ENCODE results near the gene MED1. TPM values are rescaled to one million over a fixed set of nuclear protein-coding genes. Genes with fewer than 3 reads are reported as not detected.
"Not testable (repeated sequence)": the region's sequence is repeated elsewhere in the genome, so short reads cannot be mapped to it uniquely, and the experiment has no call there.

MED1 gene
- total RNA-seq, 2 donors from 2014 or later, result 50.4 to 69.0 TPM

DNA sequence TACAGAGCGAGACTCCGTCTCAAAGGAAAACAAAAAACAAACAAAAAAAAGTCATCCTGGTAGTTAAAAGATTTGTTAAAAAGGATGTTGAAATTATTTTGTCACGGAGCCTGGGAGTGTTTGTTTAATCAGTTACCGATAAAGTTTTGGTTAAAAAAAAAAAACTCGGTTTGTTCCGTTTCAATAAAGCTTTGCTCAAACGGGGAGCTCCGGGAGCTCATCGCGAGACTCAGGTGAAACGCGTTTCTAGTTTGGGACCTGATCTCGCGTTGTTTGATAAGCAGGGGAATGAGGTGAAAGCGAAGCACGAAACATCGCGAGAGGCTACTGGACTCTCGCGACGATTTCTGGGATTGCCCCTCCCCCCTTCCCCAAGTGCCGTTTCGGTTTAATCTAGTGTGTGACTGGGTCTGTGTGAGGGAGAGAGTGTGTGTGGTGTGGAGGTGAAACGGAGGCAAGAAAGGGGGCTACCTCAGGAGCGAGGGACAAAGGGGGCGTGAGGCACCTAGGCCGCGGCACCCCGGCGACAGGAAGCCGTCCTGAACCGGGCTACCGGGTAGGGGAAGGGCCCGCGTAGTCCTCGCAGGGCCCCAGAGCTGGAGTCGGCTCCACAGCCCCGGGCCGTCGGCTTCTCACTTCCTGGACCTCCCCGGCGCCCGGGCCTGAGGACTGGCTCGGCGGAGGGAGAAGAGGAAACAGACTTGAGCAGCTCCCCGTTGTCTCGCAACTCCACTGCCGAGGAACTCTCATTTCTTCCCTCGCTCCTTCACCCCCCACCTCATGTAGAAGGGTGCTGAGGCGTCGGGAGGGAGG lies 10.3 kb upstream of the MED1 start, which contains the start of gene CDK12:
TSS of gene CDK12 (plus strand) at position 374 of the 813 bp plus-strand sequence. CDS start 586 bp downstream, outside the sequence.
- ATAC-seq (replicated peaks), result peak; percentile 88

DNA sequence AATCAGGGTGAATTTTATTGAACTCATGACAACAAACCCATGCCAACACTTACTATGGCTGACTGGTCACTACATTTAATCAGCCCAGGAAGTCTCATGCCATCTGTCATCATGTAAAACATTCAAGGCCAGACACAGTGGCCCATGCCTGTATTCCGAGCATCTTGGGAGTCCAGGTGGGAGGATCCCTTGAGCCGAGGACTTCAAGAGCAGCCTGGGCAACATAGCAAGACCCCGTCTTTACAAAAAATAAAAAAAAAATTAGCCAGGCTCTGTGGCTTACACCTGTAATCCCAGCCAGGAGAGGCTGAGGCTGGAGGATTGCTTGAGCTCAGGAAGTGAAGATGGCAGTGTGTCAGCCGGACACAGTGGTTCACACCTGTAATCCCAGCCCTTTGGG lies 4.9 kb upstream of the MED1 start:
- Mint-ChIP-seq H3K27ac (no peak overlapping the region), H3K36me3 (ENCODE audit: low read depth) (peaks cover 3% of the 10 kb centered on the region), H3K4me1 (no peaks in the 10 kb centered on the region), H3K27me3 (no peaks in the 10 kb centered on the region), H3K9me3 (no peaks in the 10 kb centered on the region), H3K4me3 (no peak overlapping the region)
- ATAC-seq (replicated peaks), result no peak

More for the DNA sequence above, 10.3 kb upstream of the MED1 start, which contains the start of gene CDK12:
- H3K4me3 Mint-ChIP-seq, result peak within 1 kb of the TSS; percentile 92
- peaks cover 50% of the 10 kb centered on the region for H3K36me3 Mint-ChIP-seq (ENCODE audit: low read depth)
- no peaks in the 10 kb centered on the region for H3K27me3 Mint-ChIP-seq
- no peaks in the 10 kb centered on the region for H3K9me3 Mint-ChIP-seq
- no peaks in the 10 kb centered on the region for H3K4me1 Mint-ChIP-seq
- peak within 1 kb of the TSS; percentile 98 for H3K27ac Mint-ChIP-seq

GRCh38 chr17:39450051-39450450 lies 1.0 kb downstream of the MED1 start:
- H3K4me1 Mint-ChIP-seq, result no peaks in the 10 kb centered on the region
- peak overlapping the region; percentile 99 for H3K27ac Mint-ChIP-seq
- no peaks in the 10 kb centered on the region for H3K9me3 Mint-ChIP-seq
- H3K36me3 Mint-ChIP-seq (ENCODE audit: low read depth), result peaks cover 55% of the 10 kb centered on the region
- no peak for ATAC-seq (replicated peaks)
- H3K4me3 Mint-ChIP-seq, result peak overlapping the region; percentile 97
- no peaks in the 10 kb centered on the region for H3K27me3 Mint-ChIP-seq

DNA sequence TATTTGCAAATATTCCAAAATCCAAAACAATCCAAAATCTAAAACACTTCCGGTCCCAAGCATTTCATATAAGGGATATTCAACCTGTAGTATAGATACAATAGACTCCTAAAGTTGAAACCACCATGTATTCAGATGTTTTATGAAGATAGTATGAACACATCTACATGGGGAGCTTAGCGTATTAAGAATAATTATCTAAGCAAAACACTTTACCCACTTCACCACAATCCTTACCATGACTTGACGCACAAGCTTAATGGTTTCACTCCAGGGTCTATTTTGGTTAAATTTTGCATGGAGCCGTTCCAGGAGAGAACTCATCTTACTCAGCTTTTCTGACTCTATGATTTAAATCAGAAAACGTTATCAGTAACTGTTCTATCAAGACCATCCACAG lies 3.5 kb downstream of the MED1 start:
- peak overlapping the region; percentile 43 for H3K27ac Mint-ChIP-seq
- no peak overlapping the region for H3K4me3 Mint-ChIP-seq
- H3K9me3 Mint-ChIP-seq, result no peaks in the 10 kb centered on the region
- no peaks in the 10 kb centered on the region for H3K4me1 Mint-ChIP-seq
- peaks cover 80% of the 10 kb centered on the region for H3K36me3 Mint-ChIP-seq (ENCODE audit: low read depth)
- H3K27me3 Mint-ChIP-seq, result no peaks in the 10 kb centered on the region
- ATAC-seq (replicated peaks), result no peak

- Mint-ChIP-seq H3K9me3 (no peaks in the 10 kb centered on the region), H3K27ac (peak overlapping the region; percentile 18), H3K4me1 (no peaks in the 10 kb centered on the region), H3K4me3 (no peak overlapping the region), H3K27me3 (no peaks in the 10 kb centered on the region), H3K36me3 (ENCODE audit: low read depth) (peaks cover 100% of the 10 kb centered on the region)
- ATAC-seq (replicated peaks), result no peak
Measured at GRCh38 chr17:39443326-39443725, 7.7 kb downstream of the MED1 start.

DNA sequence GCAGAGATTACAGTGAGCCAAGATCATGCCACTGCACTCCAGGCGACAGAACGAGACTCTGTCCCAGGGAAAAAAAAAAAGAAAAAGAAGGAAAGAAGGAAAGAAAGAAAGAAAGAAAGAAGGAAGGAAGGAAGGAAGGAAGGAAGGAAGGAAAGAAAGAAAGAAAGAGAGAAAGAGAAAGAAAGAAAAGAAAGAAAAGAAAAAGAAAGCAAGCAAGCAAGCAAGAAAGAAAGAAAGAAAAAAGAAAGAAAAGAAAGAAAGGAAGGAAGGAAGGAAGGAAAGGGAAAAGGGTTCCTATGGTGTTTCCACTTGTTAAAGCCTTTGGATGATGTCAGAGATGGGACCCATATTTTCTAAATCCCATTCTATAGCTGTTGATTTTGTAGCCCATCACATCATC lies 11.2 kb downstream of the MED1 start:
- ATAC-seq (replicated peaks); H3K4me3 Mint-ChIP-seq; H3K4me1 Mint-ChIP-seq; H3K9me3 Mint-ChIP-seq; H3K27me3 Mint-ChIP-seq: not testable (repeated sequence)
- peaks cover 100% of the 10 kb centered on the region for H3K36me3 Mint-ChIP-seq (ENCODE audit: low read depth)
- H3K27ac Mint-ChIP-seq, result peak overlapping the region; percentile 20

- H3K36me3 Mint-ChIP-seq (ENCODE audit: low read depth), result peaks cover 97% of the 10 kb centered on the region
- no peak overlapping the region for H3K4me3 Mint-ChIP-seq
Measured at GRCh38 chr17:39429600-39429999, 21.5 kb downstream of the MED1 start.

GRCh38 chr17:39416141-39416540 lies 34.9 kb downstream of the MED1 start:
- Mint-ChIP-seq H3K4me3 (no peak overlapping the region), H3K36me3 (ENCODE audit: low read depth) (peaks cover 100% of the 10 kb centered on the region), H3K27me3 (no peaks in the 10 kb centered on the region), H3K9me3 (no peaks in the 10 kb centered on the region), H3K27ac (no peak overlapping the region), H3K4me1 (no peaks in the 10 kb centered on the region)
- ATAC-seq (replicated peaks), result no peak

More at GRCh38 chr17:39429600-39429999, 21.5 kb downstream of the MED1 start:
- ATAC-seq (replicated peaks), result no peak
- Mint-ChIP-seq H3K27me3 (no peaks in the 10 kb centered on the region), H3K4me1 (no peaks in the 10 kb centered on the region), H3K9me3 (no peaks in the 10 kb centered on the region), H3K27ac (no peak overlapping the region)

DNA sequence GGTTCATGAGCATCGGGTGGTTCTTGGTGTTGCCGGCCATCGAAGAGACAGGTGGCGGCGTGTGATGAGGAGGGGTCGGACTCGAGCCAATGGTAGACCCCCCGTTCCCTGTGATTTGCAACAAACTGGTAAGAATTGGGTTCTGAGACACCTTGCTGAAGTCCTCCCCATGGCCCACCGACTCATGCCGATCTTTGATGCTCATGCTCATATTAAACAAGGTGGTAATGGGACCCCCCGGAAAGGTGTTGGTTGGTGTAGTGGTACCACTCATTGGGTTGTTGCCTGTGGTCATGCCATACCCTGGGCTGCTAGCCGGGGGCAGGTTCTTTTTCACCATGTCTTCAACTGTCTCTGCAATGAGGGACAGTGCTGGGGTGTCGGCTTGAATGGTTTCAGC lies 40.8 kb downstream of the MED1 start:
- Mint-ChIP-seq H3K9me3 (no peaks in the 10 kb centered on the region), H3K27me3 (no peaks in the 10 kb centered on the region), H3K36me3 (ENCODE audit: low read depth) (peaks cover 95% of the 10 kb centered on the region), H3K4me1 (peaks cover 10% of the 10 kb centered on the region), H3K27ac (no peak overlapping the region), H3K4me3 (no peak overlapping the region)
- ATAC-seq (replicated peaks), result no peak

DNA sequence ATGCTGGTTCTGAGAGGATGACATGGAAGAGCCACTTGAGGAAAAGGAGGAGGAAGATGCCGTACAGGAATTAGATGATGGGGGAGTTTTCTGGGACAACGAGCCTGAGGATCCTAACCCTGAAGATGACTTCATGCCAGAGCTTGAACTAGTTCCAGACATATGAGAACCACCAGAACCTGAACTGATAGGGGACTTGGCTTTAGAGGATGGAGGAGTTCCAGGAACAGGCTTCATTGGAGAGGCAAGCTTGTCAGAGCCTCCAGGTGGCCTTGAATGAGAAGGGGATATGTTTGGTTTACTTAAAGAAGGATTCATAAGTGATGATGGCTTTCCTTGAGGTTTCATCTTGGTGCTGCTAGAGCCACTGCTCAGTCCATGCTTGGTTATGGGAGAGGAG lies 42.7 kb downstream of the MED1 start:
- Mint-ChIP-seq H3K9me3 (no peaks in the 10 kb centered on the region), H3K4me1 (peaks cover 22% of the 10 kb centered on the region), H3K27ac (peak overlapping the region; percentile 3), H3K36me3 (ENCODE audit: low read depth) (peaks cover 76% of the 10 kb centered on the region), H3K4me3 (no peak overlapping the region), H3K27me3 (no peaks in the 10 kb centered on the region)
- ATAC-seq (replicated peaks), result no peak

DNA sequence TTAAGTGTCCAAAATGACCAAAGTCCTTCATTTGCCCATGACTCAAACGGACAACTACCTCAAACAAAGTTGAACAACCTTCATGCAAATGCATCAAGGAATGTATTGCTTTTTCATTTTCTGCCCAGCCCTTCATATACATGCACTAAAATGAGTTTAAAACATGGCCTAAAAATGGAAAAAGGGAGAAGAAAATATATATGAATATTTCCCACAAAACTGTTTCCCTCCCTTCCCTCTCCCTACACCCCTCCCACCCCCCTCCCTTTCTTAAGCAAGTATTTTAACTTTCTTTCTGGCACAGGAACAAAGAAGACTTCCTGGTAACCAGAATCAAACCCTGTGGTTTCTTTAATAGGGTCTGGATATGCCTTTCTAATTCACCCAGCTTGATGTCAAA lies 44.1 kb downstream of the MED1 start:
- H3K4me3 Mint-ChIP-seq, result no peak overlapping the region
- peak overlapping the region; percentile 12 for H3K27ac Mint-ChIP-seq
- no peak for ATAC-seq (replicated peaks)
- peaks cover 28% of the 10 kb centered on the region for H3K4me1 Mint-ChIP-seq
- no peaks in the 10 kb centered on the region for H3K9me3 Mint-ChIP-seq
- H3K36me3 Mint-ChIP-seq (ENCODE audit: low read depth), result peaks cover 62% of the 10 kb centered on the region
- no peaks in the 10 kb centered on the region for H3K27me3 Mint-ChIP-seq

DNA sequence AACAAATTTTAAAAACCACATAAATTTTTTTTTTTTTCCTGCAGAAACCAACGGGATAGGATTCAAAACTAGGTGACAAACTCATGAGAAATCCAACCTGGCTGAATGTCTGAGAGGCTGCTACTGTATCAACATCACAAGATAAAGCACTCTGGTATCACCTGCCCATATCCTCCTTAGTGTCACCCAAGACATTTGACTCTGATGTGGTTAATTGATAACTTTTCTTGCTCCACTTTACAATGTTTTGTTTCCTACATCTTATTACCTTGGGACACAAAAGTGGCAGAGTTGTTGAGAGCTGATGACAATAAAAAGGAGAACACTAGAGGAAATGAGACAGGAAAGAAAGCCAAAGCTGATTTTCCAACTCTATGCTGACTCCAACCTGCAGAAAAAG lies 45.6 kb downstream of the MED1 start:
- Mint-ChIP-seq H3K4me1 (peaks cover 28% of the 10 kb centered on the region), H3K36me3 (ENCODE audit: low read depth) (peaks cover 52% of the 10 kb centered on the region), H3K4me3 (peak overlapping the region; percentile 49)

GRCh38 chr17:39404542-39405378 lies 46.3 kb downstream of the MED1 start:
- no peaks in the 10 kb centered on the region for H3K27me3 Mint-ChIP-seq
- peak overlapping the region; percentile 49 for H3K4me3 Mint-ChIP-seq
- ATAC-seq (replicated peaks), result peak; percentile 67
- H3K4me1 Mint-ChIP-seq, result peaks cover 28% of the 10 kb centered on the region
- peaks cover 47% of the 10 kb centered on the region for H3K36me3 Mint-ChIP-seq (ENCODE audit: low read depth)
- no peaks in the 10 kb centered on the region for H3K9me3 Mint-ChIP-seq
- peak overlapping the region; percentile 74 for H3K27ac Mint-ChIP-seq

More for the DNA sequence above, 45.6 kb downstream of the MED1 start:
- H3K9me3 Mint-ChIP-seq, result no peaks in the 10 kb centered on the region
- no peak for ATAC-seq (replicated peaks)
- peak overlapping the region; percentile 74 for H3K27ac Mint-ChIP-seq
- no peaks in the 10 kb centered on the region for H3K27me3 Mint-ChIP-seq

DNA sequence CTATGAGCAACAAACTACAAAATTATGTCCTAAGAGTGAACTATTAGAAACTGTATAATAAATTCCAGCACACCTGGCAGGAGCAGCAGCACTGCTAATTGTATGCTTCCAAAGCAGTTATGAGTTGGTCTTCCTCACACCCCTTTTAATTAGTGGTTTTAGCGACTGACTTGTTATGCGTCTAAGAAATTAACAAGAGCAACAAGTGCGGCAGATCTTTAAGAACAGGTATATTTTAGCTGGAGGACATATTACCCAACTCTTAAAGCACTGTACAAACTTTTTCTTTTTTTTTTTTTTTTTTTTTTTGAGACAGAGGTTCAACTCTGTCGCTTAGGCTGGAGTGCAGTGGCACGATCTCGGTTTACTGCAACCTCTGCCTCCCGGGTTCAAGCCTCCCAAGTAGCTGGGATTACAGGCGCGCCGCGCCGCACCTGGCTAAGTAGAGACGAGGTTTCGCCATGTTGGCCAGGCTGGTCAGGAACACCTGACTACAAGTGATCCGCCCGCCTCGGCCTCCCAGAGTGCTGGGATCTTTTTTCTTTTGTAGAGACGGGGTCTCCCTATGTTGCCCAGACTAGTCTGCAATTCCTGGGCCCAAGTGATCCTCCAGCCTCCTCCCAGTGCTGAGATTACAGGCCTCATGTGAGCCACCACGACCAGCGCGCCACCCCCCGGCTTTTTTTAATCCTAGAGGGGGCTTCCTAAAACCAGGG lies 48.0 kb downstream of the MED1 start:
- Mint-ChIP-seq H3K4me3 (peak overlapping the region; percentile 98), H3K36me3 (ENCODE audit: low read depth) (peaks cover 29% of the 10 kb centered on the region), H3K4me1 (peaks cover 28% of the 10 kb centered on the region), H3K9me3 (no peaks in the 10 kb centered on the region), H3K27me3 (no peaks in the 10 kb centered on the region), H3K27ac (peak overlapping the region; percentile 96)
- ATAC-seq (replicated peaks), result no peak
